Naive thymus-derived CD4-positive, alpha-beta T cell (primary cell): ENCODE measurements around the gene IPCEF1. TPM values are rescaled to one million over a fixed set of nuclear protein-coding genes. Genes with fewer than 3 reads are reported as not detected.
A peak's percentile ranks its signal among the peaks of the same experiment; 100 is the strongest.

Experiments
- ATAC-seq: fragments of 150-1000 bp; cut with Tn5 transposase; 2 replicates; pipeline ENCODE4 v1.10.0; 2021; ENCODE audit warnings: mild to moderate bottlenecking, moderate library complexity
- CTCF ChIA-PET: fragments of 350-600 bp; sonication (Branson Sonifier 250); formaldehyde crosslinking; loops from one replicate; lab custom pipeline; 2021; ENCODE audit warnings: antibody characterized with exemption; lab: Charles Lee
- POLR2A ChIA-PET: fragments of 350-600 bp; sonication (Branson Sonifier 250); formaldehyde crosslinking; loops from one replicate; lab custom pipeline; 2021; ENCODE audit warnings: antibody characterized with exemption, inconsistent platforms; lab: Charles Lee
- DNase-seq, 9 donors: peaks; one replicate each; pipeline versions ENCODE4 v3.0.0 to v3.0.0-alpha.2; 2020 to 2022; ENCODE audit warnings: mixed read lengths in 1 of 9
- H3K27ac ChIP-seq: one replicate; pipeline ENCODE4 v1.7.0; 2013; ENCODE audit warnings: mild to moderate bottlenecking, low read depth, low read length, moderate library complexity
- H3K27me3 ChIP-seq, 2 donors: one replicate each; pipeline ENCODE4 v1.7.0; 2013; ENCODE audit warnings: low read length in 2 of 2, mild to moderate bottlenecking in 2 of 2, moderate library complexity in 2 of 2; ENCODE audit not compliant: control insufficient read depth in 2 of 2, insufficient read depth in 2 of 2
- H3K36me3 ChIP-seq, 3 experiments: 1 replicate in 2 of 3; 2 replicates in 1 of 3; pipeline ENCODE4 v1.7.0; 2013; ENCODE audit warnings: low read length in 3 of 3, mild to moderate bottlenecking in 3 of 3, moderate library complexity in 1 of 3; ENCODE audit not compliant: insufficient read depth in 3 of 3, control insufficient read depth in 2 of 3
- H3K4me1 ChIP-seq, 2 donors: one replicate each; pipeline ENCODE4 v1.7.0; 2013; ENCODE audit warnings: low read length in 2 of 2, mild to moderate bottlenecking in 2 of 2, moderate library complexity in 1 of 2; ENCODE audit not compliant: control insufficient read depth in 2 of 2, insufficient read depth in 2 of 2
- H3K4me3 ChIP-seq: 2 replicates; pipeline ENCODE4 v1.7.0; 2013; ENCODE audit warnings: mild to moderate bottlenecking, low read length
- H3K9me3 ChIP-seq, 3 experiments: 1 replicate in 2 of 3; 2 replicates in 1 of 3; pipeline ENCODE4 v1.7.0; 2013; ENCODE audit warnings: low read length in 3 of 3; ENCODE audit not compliant: control insufficient read depth in 2 of 3
- H3K27ac Mint-ChIP-seq, 9 donors: one replicate each; pipeline ENCODE4 v1.8.0; 2020 to 2022; ENCODE audit warnings: mixed read lengths in 9 of 9, mild to moderate bottlenecking in 8 of 9, moderate library complexity in 5 of 9, inconsistent platforms in 2 of 9
- H3K27me3 Mint-ChIP-seq, 5 donors: one replicate each; pipeline ENCODE4 v1.8.0; 2021 to 2022; ENCODE audit warnings: mixed read lengths in 5 of 5, mild to moderate bottlenecking in 1 of 5
- H3K36me3 Mint-ChIP-seq, 5 donors: one replicate each; pipeline ENCODE4 v1.8.0; 2020 to 2022; ENCODE audit warnings: mixed read lengths in 5 of 5, mild to moderate bottlenecking in 3 of 5, inconsistent platforms in 1 of 5
- H3K4me1 Mint-ChIP-seq, 7 donors: one replicate each; pipeline ENCODE4 v1.8.0; 2020 to 2022; ENCODE audit warnings: mixed read lengths in 7 of 7, mild to moderate bottlenecking in 3 of 7, inconsistent platforms in 1 of 7
- H3K4me3 Mint-ChIP-seq, 10 donors: one replicate each; pipeline ENCODE4 v1.8.0; 2020 to 2022; ENCODE audit warnings: mild to moderate bottlenecking in 10 of 10, mixed read lengths in 10 of 10, moderate library complexity in 6 of 10, inconsistent platforms in 2 of 10
- H3K9me3 Mint-ChIP-seq, 11 donors: one replicate each; pipeline ENCODE4 v1.8.0; 2020 to 2022; ENCODE audit warnings: mixed read lengths in 11 of 11, mild to moderate bottlenecking in 4 of 11, inconsistent platforms in 1 of 11, moderate library complexity in 1 of 11
- intact Hi-C, 2 donors: fragments of 100-400 bp; cut with micrococcal nuclease; formaldehyde crosslinking; loops; one replicate each; pipeline ENCODE4 v1.15.1; 2023
- polyA plus RNA-seq, 2 donors: library from polyadenylated mRNA; unstranded; fragments of 300-500 nt; fragmentation: Illumina TruSeq; gene quantifications; one replicate each; pipeline ENCODE4 v1.2.3, GENCODE V29; 2021
- total RNA-seq, 6 experiments: library from RNA in 5 of 6; stranded (reverse) in 5 of 6; gene quantifications; 1 replicate in 5 of 6; 2 replicates in 1 of 6; pipeline ENCODE4 v1.2.3 and lab custom pipeline; 2021 to 2026

The IPCEF1 gene
- total and polyA plus RNA-seq, 7 experiments from 2014 or later = 12.0 to 122 (median 99.7) TPM

DNA sequence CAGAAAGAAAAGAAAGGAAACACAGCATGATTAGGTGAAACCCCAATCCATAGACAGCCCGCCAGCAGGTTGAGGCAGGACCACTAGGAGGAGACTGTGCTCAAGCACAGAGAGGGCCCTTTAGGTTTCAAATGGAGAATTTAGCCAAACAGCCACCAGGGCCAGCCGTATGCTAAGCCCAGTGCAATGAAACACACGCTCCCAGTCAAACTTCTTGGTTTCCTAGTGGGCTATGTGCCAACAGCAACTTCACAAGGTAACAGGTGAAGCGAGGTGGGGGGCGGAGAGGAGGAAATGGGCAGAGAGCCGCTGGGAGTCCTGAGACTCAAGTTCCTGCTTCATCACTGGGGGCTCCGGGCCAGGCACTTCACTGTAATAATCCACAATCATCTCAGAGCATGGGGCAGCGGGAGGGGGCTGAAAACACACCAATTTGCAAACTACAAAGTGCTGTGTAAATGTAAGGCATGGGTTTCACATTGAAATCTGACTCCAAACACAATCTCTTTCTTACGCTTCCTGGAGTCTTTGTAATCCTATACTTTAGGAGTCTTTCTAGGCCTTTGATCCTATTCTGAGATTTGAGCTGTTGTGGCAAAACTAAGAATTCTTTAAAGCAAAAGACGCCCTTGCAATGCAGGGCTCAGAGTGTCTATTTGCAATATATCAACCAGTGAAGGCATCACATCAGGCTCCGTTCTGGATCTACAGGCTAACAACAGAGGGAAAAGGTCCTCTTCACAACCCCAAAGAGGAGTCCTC, 200.3 kb downstream of the IPCEF1 start:
- Histone ChIP-seq H3K36me3 (peaks cover 0 to 20% (median 5%) of the 10 kb centered on the region in 3 experiments), H3K27me3 (no peaks in the 10 kb centered on the region), H3K27ac (peak overlapping the region; percentile 71), H3K4me1 (peaks cover 24 to 34% of the 10 kb centered on the region in 2 donors), H3K9me3 (no peaks in the 10 kb centered on the region), H3K4me3 (peak overlapping the region; percentile 57)
- peaks cover 29 to 84% (median 67%) of the 10 kb centered on the region in 7 donors for H3K4me1 Mint-ChIP-seq
- CTCF ChIA-PET = interaction anchor here (0.7 to 14.7 kb wide), 5 partner anchors 11 to 211 kb away, joined by 3 to 186 read pairs (median 3); no protein-coding TSS in a partner anchor
- DNase-seq = peak; percentile 29 to 70 (median 58)
- no peaks in the 10 kb centered on the region for H3K9me3 Mint-ChIP-seq
- POLR2A ChIA-PET = interaction anchor here (1.0 kb wide), 1 partner anchor 91 kb away, joined by 6 read pairs; no protein-coding TSS in a partner anchor
- peak; percentile 92 for ATAC-seq
- peak overlapping the region; percentile 81 to 98 (median 92) for H3K27ac Mint-ChIP-seq
- peak overlapping the region; percentile 57 to 91 (median 81) for H3K4me3 Mint-ChIP-seq
- H3K27me3 Mint-ChIP-seq = peaks cover 0 to 2% (median 0%) of the 10 kb centered on the region in 5 donors
- intact Hi-C loops = loop anchor here (1.0 to 5.0 kb wide), 5 partner anchors 63 to 576 kb away; partner anchors contain the start of gene SCAF8 (in 1 of the 2)
- peaks cover 7 to 19% (median 15%) of the 10 kb centered on the region in 5 donors for H3K36me3 Mint-ChIP-seq

- Mint-ChIP-seq H3K27me3 (peaks cover 0 to 3% (median 0%) of the 10 kb centered on the region in 5 donors), H3K4me1 (peaks cover 26 to 71% (median 59%) of the 10 kb centered on the region in 7 donors), H3K36me3 (peaks cover 0 to 7% (median 5%) of the 10 kb centered on the region in 5 donors), H3K27ac (peak overlapping the region in 8 of 9 donors; percentile 57 to 98 (median 88)), H3K9me3 (peaks cover 0 to 1% (median 0%) of the 10 kb centered on the region in 11 donors), H3K4me3 (peak overlapping the region in 5 of 10 donors; percentile 17 to 91 (median 51))
- ChIA-PET POLR2A (interaction anchor here (0.9 to 2.0 kb wide), 4 partner anchors 69 to 126 kb away, joined by 3 to 12 read pairs (median 3); no protein-coding TSS in a partner anchor), CTCF (interaction anchor here (0.6 to 14.7 kb wide), 17 partner anchors 10 to 1896 kb away, joined by 3 to 186 read pairs (median 4); no protein-coding TSS in a partner anchor)
- H3K4me1 ChIP-seq = peaks cover 24 to 34% of the 10 kb centered on the region in 2 donors
- H3K27ac ChIP-seq = peak overlapping the region; percentile 71
- DNase-seq (peak; percentile 20 to 72 (median 61)), ATAC-seq (peak; percentile 65)
- H3K27me3 ChIP-seq = no peaks in the 10 kb centered on the region
- intact Hi-C loops = loop anchor here (1.0 to 5.0 kb wide), 6 partner anchors 123 to 650 kb away; no protein-coding TSS in a partner anchor
- H3K36me3 ChIP-seq = peaks cover 0 to 12% (median 5%) of the 10 kb centered on the region in 3 experiments
- H3K9me3 ChIP-seq = no peaks in the 10 kb centered on the region
- H3K4me3 ChIP-seq = no peak overlapping the region
Measured at GRCh38 chr6:154154389-154154967, 202.1 kb downstream of the IPCEF1 start.

DNA sequence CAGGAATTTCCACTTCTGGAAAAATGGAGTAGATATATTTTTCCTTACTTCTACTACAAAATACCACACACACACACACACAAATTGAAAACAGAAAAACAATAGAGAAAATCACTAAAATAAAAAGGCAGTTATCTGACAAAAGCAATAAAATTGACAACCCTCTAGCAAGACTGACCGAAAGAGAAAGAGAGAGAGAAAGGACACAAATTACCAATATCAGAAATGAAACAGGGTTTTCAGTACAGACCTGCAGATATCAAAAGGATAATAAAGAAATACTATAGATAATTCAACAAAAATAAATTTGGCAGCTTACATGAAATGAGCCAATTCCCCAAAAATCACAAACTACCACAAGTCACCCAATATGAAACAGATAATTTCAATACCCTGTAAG, 212.8 kb downstream of the IPCEF1 start:
- H3K4me1 Mint-ChIP-seq = peaks cover 0 to 7% (median 6%) of the 10 kb centered on the region in 7 donors
- POLR2A ChIA-PET = interaction anchor here (0.5 kb wide), 1 partner anchor 41 kb away, joined by 4 read pairs; no protein-coding TSS in a partner anchor

GRCh38 chr6:154140743-154141142, 215.9 kb downstream of the IPCEF1 start:
- Mint-ChIP-seq H3K36me3 (no peaks in the 10 kb centered on the region), H3K4me1 (peaks cover 0 to 7% (median 6%) of the 10 kb centered on the region in 7 donors), H3K27ac (no peak overlapping the region), H3K4me3 (no peak overlapping the region), H3K9me3 (no peaks in the 10 kb centered on the region), H3K27me3 (peaks cover 0 to 10% (median 5%) of the 10 kb centered on the region in 5 donors)
- Histone ChIP-seq H3K27me3 (no peaks in the 10 kb centered on the region), H3K9me3 (no peaks in the 10 kb centered on the region), H3K27ac (no peak overlapping the region), H3K4me1 (no peaks in the 10 kb centered on the region), H3K36me3 (no peaks in the 10 kb centered on the region), H3K4me3 (no peak overlapping the region)
- ATAC-seq (no peak), DNase-seq (no peak)
- intact Hi-C loops = no loop called here
- ChIA-PET POLR2A (interaction anchor here (0.5 kb wide), 1 partner anchor 1938 kb away, joined by 3 read pairs; no protein-coding TSS in a partner anchor), CTCF (no interaction called here)

More for the DNA sequence above, 212.8 kb downstream of the IPCEF1 start:
- no peak overlapping the region for H3K27ac ChIP-seq
- H3K36me3 ChIP-seq = no peaks in the 10 kb centered on the region
- ATAC-seq = no peak
- H3K4me3 ChIP-seq = no peak overlapping the region
- H3K27me3 ChIP-seq = no peaks in the 10 kb centered on the region
- no peak for DNase-seq
- no peak overlapping the region for H3K4me3 Mint-ChIP-seq
- intact Hi-C loops = no loop called here
- no peaks in the 10 kb centered on the region for H3K9me3 Mint-ChIP-seq
- H3K4me1 ChIP-seq = no peaks in the 10 kb centered on the region
- no peak overlapping the region for H3K27ac Mint-ChIP-seq
- H3K27me3 Mint-ChIP-seq = peaks cover 0 to 11% (median 5%) of the 10 kb centered on the region in 5 donors
- H3K9me3 ChIP-seq = no peaks in the 10 kb centered on the region
- no peaks in the 10 kb centered on the region for H3K36me3 Mint-ChIP-seq
- CTCF ChIA-PET = no interaction called here

DNA sequence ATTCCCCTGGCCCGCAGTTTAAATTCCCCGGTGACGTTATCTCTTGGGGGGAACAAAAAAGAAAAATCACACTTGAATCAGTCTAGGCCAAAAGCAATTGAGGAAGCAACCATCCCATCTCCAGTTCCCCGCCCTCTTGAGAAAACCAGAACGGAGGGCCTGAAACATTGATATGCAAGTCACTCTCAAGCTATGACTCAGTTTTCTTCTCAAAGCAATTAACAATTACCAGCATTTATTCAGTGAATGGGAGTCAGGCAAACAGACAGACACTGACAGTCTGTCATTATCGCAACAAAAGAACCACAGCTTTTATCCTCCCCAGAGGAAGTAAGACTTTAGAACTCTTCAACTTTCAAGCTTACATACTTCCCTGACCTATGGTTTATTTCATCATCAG, 216.7 kb downstream of the IPCEF1 start:
- no peaks in the 10 kb centered on the region for H3K9me3 ChIP-seq
- POLR2A ChIA-PET = no interaction called here
- H3K27me3 ChIP-seq = no peaks in the 10 kb centered on the region
- Mint-ChIP-seq H3K27me3 (peaks cover 0 to 10% (median 5%) of the 10 kb centered on the region in 5 donors), H3K36me3 (no peaks in the 10 kb centered on the region), H3K9me3 (no peaks in the 10 kb centered on the region), H3K4me1 (peaks cover 0 to 7% (median 6%) of the 10 kb centered on the region in 7 donors), H3K4me3 (no peak overlapping the region), H3K27ac (no peak overlapping the region)
- CTCF ChIA-PET = no interaction called here
- no peak for DNase-seq
- H3K4me1 ChIP-seq = no peaks in the 10 kb centered on the region
- peak; percentile 80 for ATAC-seq
- no peak overlapping the region for H3K27ac ChIP-seq
- intact Hi-C loops = no loop called here
- H3K4me3 ChIP-seq = no peak overlapping the region
- H3K36me3 ChIP-seq = no peaks in the 10 kb centered on the region

DNA sequence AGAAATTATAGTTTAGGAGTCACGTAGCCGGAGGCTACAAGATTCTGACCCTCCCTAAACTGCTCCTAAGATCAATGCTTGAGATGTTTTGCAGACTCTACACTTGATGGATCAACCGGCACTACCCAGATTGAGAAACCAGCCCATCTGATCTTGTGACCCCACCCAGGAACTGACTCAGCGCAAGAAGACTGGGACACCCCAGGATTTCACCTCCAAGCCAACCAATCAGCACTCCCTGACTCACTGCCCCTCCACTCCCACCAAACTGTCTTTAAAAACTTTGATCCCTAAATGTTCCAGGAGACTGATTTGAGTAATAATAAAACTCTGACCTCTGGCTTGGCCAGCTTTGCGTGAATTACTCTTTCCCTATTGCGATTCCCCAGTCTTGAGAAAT, 217.8 kb downstream of the IPCEF1 start:
- POLR2A ChIA-PET = no interaction called here
- no peak overlapping the region for H3K4me3 ChIP-seq

More for the DNA sequence above, 217.8 kb downstream of the IPCEF1 start:
- no peak overlapping the region for H3K4me3 Mint-ChIP-seq
- ATAC-seq = peak; percentile 63
- Histone ChIP-seq H3K9me3 (no peaks in the 10 kb centered on the region), H3K36me3 (no peaks in the 10 kb centered on the region), H3K27me3 (no peaks in the 10 kb centered on the region), H3K27ac (no peak overlapping the region), H3K4me1 (no peaks in the 10 kb centered on the region)
- H3K27ac Mint-ChIP-seq = peak overlapping the region in 1 of 9 donors; percentile 18
- H3K4me1 Mint-ChIP-seq = peaks cover 0 to 7% (median 6%) of the 10 kb centered on the region in 7 donors
- peaks cover 0 to 12% (median 5%) of the 10 kb centered on the region in 5 donors for H3K27me3 Mint-ChIP-seq
- CTCF ChIA-PET = interaction anchor here (0.7 kb wide), 1 partner anchor 13 kb away, joined by 3 read pairs; no protein-coding TSS in a partner anchor
- intact Hi-C loops = no loop called here
- H3K9me3 Mint-ChIP-seq = no peaks in the 10 kb centered on the region
- DNase-seq = no peak
- H3K36me3 Mint-ChIP-seq = no peaks in the 10 kb centered on the region
